GM06990 (cell line): ENCODE data around the gene TM2D3.
A peak's percentile ranks its signal among the peaks of the same experiment; 100 is the strongest.

Experiments
- DNase-seq: peaks from one replicate; pipeline ENCODE4 v3.0.0-alpha.2; 2011; ENCODE audit not compliant: insufficient read length; ENCODE audit errors: extremely low read depth
- H3K27me3 ChIP-seq: replicated peaks from 2 replicates; pipeline ENCODE4 v1.6.0; 2011; ENCODE audit warnings: low read length; ENCODE audit not compliant: control insufficient read depth, insufficient read depth
- H3K36me3 ChIP-seq: 2 replicates; pipeline ENCODE4 v1.5.1; 2011; ENCODE audit warnings: low read length; ENCODE audit not compliant: control insufficient read depth, insufficient read depth
- H3K4me3 ChIP-seq: replicated peaks from 2 replicates; pipeline ENCODE4 v1.5.1; 2011; ENCODE audit warnings: low read depth, mild to moderate bottlenecking, control low read depth, low read length
- CTCF ChIP-seq: IDR thresholded peaks from 2 replicates; pipeline ENCODE4 v1.5.1; 2011; ENCODE audit warnings: low read length, control low read depth, mild to moderate bottlenecking, inconsistent platforms; ENCODE audit not compliant: insufficient read depth, poor library complexity, severe bottlenecking

TM2D3 gene

GRCh38 chr15:101651554-101652097 lies 555 bp downstream of the TM2D3 start:
- peak overlapping the region; percentile 79 for H3K4me3 ChIP-seq
- DNase-seq = no peak

GRCh38 chr15:101650145-101650544 lies 2.0 kb downstream of the TM2D3 start:
- no peak for DNase-seq
- no peaks in the 10 kb centered on the region for H3K27me3 ChIP-seq
- peaks cover 7% of the 10 kb centered on the region; the same call in 1 of the 2 replicates for H3K36me3 ChIP-seq
- TF ChIP-seq CTCF = no peak
- no peak overlapping the region for H3K4me3 ChIP-seq

More at GRCh38 chr15:101651554-101652097, 555 bp downstream of the TM2D3 start:
- peaks cover 3% of the 10 kb centered on the region; the same call in 1 of the 2 replicates for H3K36me3 ChIP-seq
- TF ChIP-seq CTCF = no peak
- no peaks in the 10 kb centered on the region for H3K27me3 ChIP-seq

- Histone ChIP-seq H3K4me3 (no peak overlapping the region), H3K36me3 (peaks cover 10% of the 10 kb centered on the region), H3K27me3 (no peaks in the 10 kb centered on the region)
- no peak for TF ChIP-seq CTCF
- DNase-seq = no peak
These were observed 3.8 kb downstream of the TM2D3 start for GRCh38 chr15:101648356-101648755.

- Histone ChIP-seq H3K27me3 (no peaks in the 10 kb centered on the region), H3K4me3 (no peak overlapping the region), H3K36me3 (peaks cover 13% of the 10 kb centered on the region)
- no peak for TF ChIP-seq CTCF
- DNase-seq = no peak
These were observed 4.9 kb downstream of the TM2D3 start for GRCh38 chr15:101647251-101647650.

- Histone ChIP-seq H3K4me3 (no peak overlapping the region), H3K27me3 (no peaks in the 10 kb centered on the region), H3K36me3 (peaks cover 14% of the 10 kb centered on the region)
- DNase-seq = no peak
- TF ChIP-seq CTCF = no peak
These were observed 5.5 kb downstream of the TM2D3 start for GRCh38 chr15:101646672-101647071.

GRCh38 chr15:101642361-101642760 lies 9.8 kb downstream of the TM2D3 start:
- H3K36me3 ChIP-seq = peaks cover 18% of the 10 kb centered on the region
- no peak overlapping the region for H3K4me3 ChIP-seq
- no peak for TF ChIP-seq CTCF
- H3K27me3 ChIP-seq = no peaks in the 10 kb centered on the region
- no peak for DNase-seq
